ENCODE results near the gene SLC7A4.
A peak's percentile ranks its signal among the peaks of the same experiment; 100 is the strongest.
"Not testable (repeated sequence)": the region's sequence is repeated elsewhere in the genome, so short reads cannot be mapped to it uniquely, and the experiment has no call there.

Gene SLC7A4

GRCh38 chr22:21076912-21077625, 44.7 kb upstream of the SLC7A4 start:
- DNase-seq = no peak
- Histone ChIP-seq H3K27me3 (replicated peaks) (no peaks in the 10 kb centered on the region), H3K27ac (no peak overlapping the region), H3K36me3 (replicated peaks) (no peaks in the 10 kb centered on the region), H3K4me3 (ENCODE audit: low read depth, low read length) (no peak overlapping the region)
- in situ Hi-C loops (cut with HindIII; ENCODE audit: low pct_ligation_motif_present, low sequenced_read_pairs) = no loop called here
- no peak for TF ChIP-seq CTCF (IDR thresholded peaks at IDR 0.05; ENCODE audit: low read depth, low read length, missing control alignments)

- TF ChIP-seq CTCF (IDR thresholded peaks at IDR 0.05; ENCODE audit: low read depth, low read length, missing control alignments) = no peak
- Histone ChIP-seq H3K36me3 (replicated peaks) (no peaks in the 10 kb centered on the region), H3K4me3 (ENCODE audit: low read depth, low read length) (no peak overlapping the region), H3K27me3 (replicated peaks) (peaks cover 2% of the 10 kb centered on the region), H3K27ac (no peak overlapping the region)
- in situ Hi-C loops (cut with HindIII; ENCODE audit: low pct_ligation_motif_present, low sequenced_read_pairs) = no loop called here
- DNase-seq = no peak
Observed at GRCh38 chr22:21075516-21076138, 43.3 kb upstream of the SLC7A4 start.

- H3K27ac ChIP-seq = no peak overlapping the region
- no peaks in the 10 kb centered on the region for H3K36me3 ChIP-seq (replicated peaks)
- H3K4me3 ChIP-seq (ENCODE audit: low read depth, low read length) = no peak overlapping the region
- in situ Hi-C loops (cut with HindIII; ENCODE audit: low pct_ligation_motif_present, low sequenced_read_pairs) = no loop called here
- H3K27me3 ChIP-seq (replicated peaks) = peaks cover 2% of the 10 kb centered on the region
- no peak for TF ChIP-seq CTCF (IDR thresholded peaks at IDR 0.05; ENCODE audit: low read depth, low read length, missing control alignments)
- DNase-seq = peak; percentile 39
Observed at GRCh38 chr22:21074102-21074715, 41.8 kb upstream of the SLC7A4 start.

GRCh38 chr22:21073482-21073881, 41.1 kb upstream of the SLC7A4 start:
- H3K36me3 ChIP-seq (replicated peaks) = no peaks in the 10 kb centered on the region
- in situ Hi-C loops (cut with HindIII; ENCODE audit: low pct_ligation_motif_present, low sequenced_read_pairs) = no loop called here
- no peak overlapping the region for H3K27ac ChIP-seq
- peaks cover 2% of the 10 kb centered on the region for H3K27me3 ChIP-seq (replicated peaks)
- TF ChIP-seq CTCF (IDR thresholded peaks at IDR 0.05; ENCODE audit: low read depth, low read length, missing control alignments) = no peak
- no peak for DNase-seq
- no peak overlapping the region for H3K4me3 ChIP-seq (ENCODE audit: low read depth, low read length)

GRCh38 chr22:21073023-21073422, 40.7 kb upstream of the SLC7A4 start:
- Histone ChIP-seq H3K4me3 (ENCODE audit: low read depth, low read length) (no peak overlapping the region), H3K27me3 (replicated peaks) (peaks cover 2% of the 10 kb centered on the region), H3K27ac (no peak overlapping the region), H3K36me3 (replicated peaks) (no peaks in the 10 kb centered on the region)
- no peak for DNase-seq
- in situ Hi-C loops (cut with HindIII; ENCODE audit: low pct_ligation_motif_present, low sequenced_read_pairs) = no loop called here
- no peak for TF ChIP-seq CTCF (IDR thresholded peaks at IDR 0.05; ENCODE audit: low read depth, low read length, missing control alignments)

- in situ Hi-C loops (cut with HindIII; ENCODE audit: low pct_ligation_motif_present, low sequenced_read_pairs); H3K4me3 ChIP-seq (ENCODE audit: low read depth, low read length): not testable (repeated sequence)
Observed at GRCh38 chr22:21071796-21072195, 39.4 kb upstream of the SLC7A4 start.

More at GRCh38 chr22:21071796-21072195, 39.4 kb upstream of the SLC7A4 start:
- DNase-seq; H3K27ac ChIP-seq; H3K36me3 ChIP-seq (replicated peaks); H3K27me3 ChIP-seq (replicated peaks): not testable (repeated sequence)

Measured in brain microvascular endothelial cell (primary cell).